ENCODE data around the gene LSM7.

The LSM7 gene

DNA sequence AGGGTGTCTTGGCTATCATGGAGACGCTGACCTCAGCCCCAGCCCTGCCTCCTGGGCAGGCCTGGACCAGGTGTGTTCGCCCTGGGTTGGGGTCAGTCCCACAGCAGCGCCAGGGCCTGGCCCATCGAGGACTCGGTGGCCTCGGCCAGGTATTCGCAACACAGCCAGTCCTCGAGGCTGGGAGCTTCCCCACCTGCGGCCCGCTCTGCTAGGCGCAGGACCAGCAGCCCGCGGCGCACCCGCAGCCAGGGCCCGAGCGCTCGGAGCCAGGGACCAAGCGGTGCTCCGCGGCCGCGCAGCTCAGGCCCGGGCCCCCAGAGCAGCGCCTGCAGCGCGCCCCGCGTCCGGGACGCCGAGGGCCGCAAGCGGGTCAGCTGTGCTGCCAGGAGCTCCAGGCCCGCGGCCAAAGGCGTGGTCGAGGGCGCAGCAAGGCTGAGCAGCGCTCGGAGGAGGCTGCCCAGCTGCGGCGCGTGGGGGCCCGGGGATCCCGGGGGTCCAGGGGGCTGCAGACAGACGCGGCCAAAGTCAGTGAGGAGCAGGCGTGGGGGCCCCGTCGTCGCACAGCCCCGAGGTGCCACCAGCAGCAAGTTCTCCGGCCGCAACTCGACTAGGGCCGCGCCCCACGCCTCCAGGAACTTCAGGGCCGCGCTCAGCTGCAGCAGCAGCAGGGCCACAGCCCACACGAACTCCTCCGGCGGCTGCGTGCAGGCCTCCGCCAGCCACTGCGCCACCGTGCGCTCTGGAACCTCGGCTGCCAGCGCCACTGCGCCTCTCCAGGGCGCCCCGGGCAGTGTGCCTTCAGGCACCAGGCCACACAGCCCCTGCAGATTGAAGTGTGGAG, 52.6 kb downstream of the LSM7 start:
- DNase-seq, result no peak

DNA sequence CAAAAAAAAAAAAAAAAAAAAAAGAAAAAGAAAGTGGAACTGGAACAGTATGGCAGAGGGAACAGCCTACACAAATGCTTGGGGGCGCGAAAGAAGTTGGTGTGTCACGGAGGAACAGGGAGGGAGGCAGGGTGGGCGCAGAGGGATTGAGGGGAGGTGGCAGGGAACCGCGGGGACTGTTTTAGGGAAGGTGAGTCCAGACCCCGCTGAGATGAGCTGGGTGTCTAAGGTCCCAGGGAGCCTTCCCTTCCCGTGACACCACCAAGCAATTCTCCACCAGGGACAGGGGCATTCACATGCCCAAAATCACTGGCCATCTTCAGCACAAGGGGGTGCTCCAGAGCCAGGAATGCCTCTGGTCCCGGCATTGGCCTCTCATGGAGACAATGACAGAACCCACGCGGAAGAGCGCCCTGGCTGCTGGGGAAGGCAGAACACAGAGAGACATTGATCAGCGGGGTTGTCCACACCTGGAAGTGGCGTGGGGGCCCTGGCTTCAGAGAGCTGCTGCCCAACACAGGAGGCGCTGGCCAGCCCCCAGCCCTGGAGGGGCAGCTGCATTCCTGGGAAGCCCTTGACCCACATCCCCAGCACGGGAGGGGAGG, 53.4 kb downstream of the LSM7 start:
- peak; percentile 73 for DNase-seq

DNA sequence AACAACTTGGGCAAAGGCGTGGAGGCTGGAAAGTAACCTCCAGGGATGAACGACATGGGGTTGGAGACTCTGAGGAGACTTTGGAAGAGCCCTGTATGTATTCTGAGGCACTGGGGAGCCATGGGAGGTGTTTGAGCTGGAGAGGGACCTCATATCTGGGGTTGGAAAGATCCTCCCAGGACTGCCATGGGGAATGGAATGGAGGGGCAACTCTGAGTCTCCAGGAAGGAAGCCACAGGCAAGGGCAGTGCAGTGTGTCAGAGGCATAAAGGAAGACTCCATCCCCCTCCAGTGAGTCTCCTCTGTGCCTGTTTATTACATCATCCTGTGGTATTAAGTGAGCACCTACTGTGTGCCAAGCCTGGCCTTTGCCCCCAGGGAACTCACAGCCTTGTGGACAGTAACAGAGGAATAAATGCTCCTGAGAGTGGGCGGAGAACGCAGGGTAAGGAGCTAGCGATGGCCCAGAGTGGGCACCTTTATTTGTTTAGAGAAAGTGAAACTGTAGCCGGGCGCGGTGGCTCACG, 54.1 kb downstream of the LSM7 start:
- DNase-seq, result no peak

DNA sequence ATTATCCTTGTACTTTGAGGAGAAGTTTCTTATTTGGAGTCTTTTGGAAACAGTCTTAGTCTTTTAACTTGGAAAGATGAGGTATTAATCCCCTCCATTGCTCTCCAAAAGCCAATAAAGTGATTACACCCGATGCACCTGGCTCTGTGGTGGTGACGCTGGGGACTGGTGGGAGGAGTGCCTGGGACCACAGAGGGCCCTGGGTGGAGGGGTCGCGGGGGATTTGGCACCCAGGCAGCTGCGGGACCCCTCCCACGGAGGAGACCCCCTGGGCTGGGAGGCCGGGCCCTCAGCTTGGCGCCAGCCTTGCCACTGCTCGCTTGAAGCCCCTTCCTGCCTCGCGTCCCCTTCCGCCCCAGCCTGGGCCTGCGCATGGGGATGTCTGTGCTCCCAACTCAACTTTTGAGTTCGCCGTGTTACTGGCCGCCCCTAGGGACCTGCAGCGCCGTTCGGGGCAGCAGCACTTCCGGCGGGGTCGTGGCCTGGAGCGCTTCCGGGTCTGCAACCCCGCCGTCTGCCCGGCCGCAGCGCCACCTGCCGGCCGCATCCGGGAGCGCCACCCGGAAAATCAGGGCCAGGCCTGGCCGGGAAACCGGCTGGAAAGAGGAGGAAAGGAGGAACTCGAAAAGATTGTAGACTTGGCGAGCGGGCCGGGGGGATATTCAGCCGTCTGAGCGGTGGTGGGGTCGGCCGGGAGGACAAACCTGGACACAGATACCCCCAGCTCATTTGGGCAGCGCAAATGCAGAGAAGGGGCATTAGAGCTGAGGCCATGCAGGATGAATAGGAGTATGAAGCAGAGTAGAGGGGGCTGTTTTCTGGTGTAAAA, 54.8 kb downstream of the LSM7 start:
- peak; percentile 87 for DNase-seq

Data from left hindlimb (tissue), 1 donor.